Measurements from ENCODE around the gene ANKS1A. TPM values are rescaled to one million over a fixed set of nuclear protein-coding genes. Genes with fewer than 3 reads are reported as not detected.

ANKS1A gene
- total and polyA plus RNA-seq, 2 of the 4 experiments (the other 2 are of a cell fraction) = 7.2 to 7.5 TPM

GRCh38 chr6:35077713-35078105 lies 188.7 kb downstream of the ANKS1A start:
- dilution Hi-C loops (cut with HindIII; ENCODE audit: low sequenced_read_pairs, unreplicated experiment) = no loop called here
- DNase-seq = no peak

More at GRCh38 chr6:35077713-35078105, 188.7 kb downstream of the ANKS1A start:
- Histone ChIP-seq H4K5ac (ENCODE audit: low read depth, low read length) (no peak overlapping the region), H2BK20ac (ENCODE audit: low read depth, low read length) (no peak overlapping the region), H4K91ac (ENCODE audit: insufficient read depth, low read depth, low read length) (no peak overlapping the region), H2BK5ac (ENCODE audit: low read depth, low read length, poor library complexity, severe bottlenecking) (no peak overlapping the region), H3K14ac (replicated peaks; ENCODE audit: low read depth, low read length) (no peak overlapping the region), H3K4me1 (ENCODE audit: control insufficient read depth, insufficient read depth, low read length) (no peaks in the 10 kb centered on the region), H4K20me1 (ENCODE audit: insufficient read depth, low read length) (no peaks in the 10 kb centered on the region), H2AFZ (replicated peaks; ENCODE audit: low read length, poor library complexity) (no peak overlapping the region), H2BK15ac (ENCODE audit: low read depth, low read length) (no peak overlapping the region), H2AK9ac (replicated peaks; ENCODE audit: low read depth, low read length, poor library complexity) (no peak overlapping the region), H3K56ac (ENCODE audit: extremely low read depth, insufficient read depth, low read length) (no peak overlapping the region), H3K9me3 (ENCODE audit: control insufficient read depth, insufficient read depth, low read length) (no peaks in the 10 kb centered on the region), H3K36me3 (ENCODE audit: control insufficient read depth, insufficient read depth, low read length) (peaks cover 19% of the 10 kb centered on the region; the same call in 1 of the 2 replicates), H3K18ac (ENCODE audit: low read depth, low read length) (no peak overlapping the region), H2AK5ac (ENCODE audit: low read depth, low read length) (no peak overlapping the region), H3K4me3 (ENCODE audit: insufficient read depth, low read depth, low read length) (no peak overlapping the region), H3K4me2 (ENCODE audit: low read depth, low read length) (no peak overlapping the region), H3K23ac (ENCODE audit: low read depth, low read length) (no peak overlapping the region), H3K4ac (ENCODE audit: low read depth, low read length) (no peak overlapping the region), H4K8ac (ENCODE audit: low read depth in 2 of 2, low read length in 2 of 2) (no peak overlapping the region), H3K9ac (ENCODE audit: low read depth, low read length) (no peak overlapping the region), H3K27me3 (ENCODE audit: control insufficient read depth, insufficient read depth, low read length) (no peaks in the 10 kb centered on the region), H3K9me1 (ENCODE audit: insufficient read depth, low read length) (no peaks in the 10 kb centered on the region), H3K27ac (ENCODE audit: insufficient read depth, low read length) (no peak overlapping the region), H2BK120ac (ENCODE audit: low read depth, low read length) (no peak overlapping the region), H3K79me1 (ENCODE audit: low read depth in 1 of 2, low read length in 2 of 2) (no peaks in the 10 kb centered on the region)
- 93% methylated on average over 6 of the region's 11 CpGs; no CpG with 5 or more reads in 1 of the 2 experiments for WGBS, 2 experiments (ENCODE audit: extremely low coverage in 2 of 2, insufficient read length in 1 of 2)
- ChIA-PET POLR2A (ENCODE audit: unreplicated experiment) (no interaction called here), CTCF (no interaction called here)
- intact Hi-C loops (cut with micrococcal nuclease) (no loop called here), in situ Hi-C loops (cut with MboI; ENCODE audit: low sequenced_read_pairs) (no loop called here)
- no peak for ATAC-seq (ENCODE audit: low read depth)
- BruUV-seq (replicated peaks) = no TSS peak
- TF ChIP-seq RAD21 (IDR thresholded peaks at IDR 0.05; ENCODE audit: low read length) = no peak
- TF ChIP-seq RFX5 (IDR thresholded peaks at IDR 0.05; ENCODE audit: low read depth, low read length) = no peak
- no peak for TF ChIP-seq POLR2A (IDR thresholded peaks at IDR 0.05; ENCODE audit: low read depth, low read length)
- no peak for TF ChIP-seq CTCF (conservative IDR thresholded peaks at IDR 0.05; ENCODE audit: low read depth, low read length)
- TF ChIP-seq CHD1 (IDR thresholded peaks at IDR 0.05; ENCODE audit: low read depth, low read length) = no peak
- no peak for TF ChIP-seq ELK1 (IDR thresholded peaks at IDR 0.05; ENCODE audit: borderline replicate concordance, low read depth, low read length)
- no peak for TF ChIP-seq RCOR1 (IDR thresholded peaks at IDR 0.05; ENCODE audit: insufficient replicate concordance, low read length)
- TF ChIP-seq BHLHE40 (IDR thresholded peaks at IDR 0.05; ENCODE audit: low read depth, low read length) = no peak
- no peak for TF ChIP-seq CEBPB (IDR thresholded peaks at IDR 0.05; ENCODE audit: low read depth, low read length)
- no peak for TF ChIP-seq NFE2L2 (IDR thresholded peaks at IDR 0.05; ENCODE audit: low read depth, low read length)
- TF ChIP-seq MXI1 (IDR thresholded peaks at IDR 0.05; ENCODE audit: borderline replicate concordance, low read depth, low read length) = no peak
- no peak for TF ChIP-seq MAZ (IDR thresholded peaks at IDR 0.05; ENCODE audit: borderline replicate concordance, low read depth, low read length)
- no peak for TF ChIP-seq FOS (IDR thresholded peaks at IDR 0.05; ENCODE audit: low read depth, low read length)
- no peak for TF ChIP-seq SMC3 (IDR thresholded peaks at IDR 0.05; ENCODE audit: low read depth, low read length)

Measured in IMR-90 (cell line).